Measurements from ENCODE around the gene FOXA3.
A peak's percentile ranks its signal among the peaks of the same experiment; 100 is the strongest.

Gene FOXA3

GRCh38 chr19:45872095-45872919, 8.2 kb downstream of the FOXA3 start:
- no peak for DNase-seq (ENCODE audit: low read depth in 2 of 3, low spot score in 2 of 3)

DNA sequence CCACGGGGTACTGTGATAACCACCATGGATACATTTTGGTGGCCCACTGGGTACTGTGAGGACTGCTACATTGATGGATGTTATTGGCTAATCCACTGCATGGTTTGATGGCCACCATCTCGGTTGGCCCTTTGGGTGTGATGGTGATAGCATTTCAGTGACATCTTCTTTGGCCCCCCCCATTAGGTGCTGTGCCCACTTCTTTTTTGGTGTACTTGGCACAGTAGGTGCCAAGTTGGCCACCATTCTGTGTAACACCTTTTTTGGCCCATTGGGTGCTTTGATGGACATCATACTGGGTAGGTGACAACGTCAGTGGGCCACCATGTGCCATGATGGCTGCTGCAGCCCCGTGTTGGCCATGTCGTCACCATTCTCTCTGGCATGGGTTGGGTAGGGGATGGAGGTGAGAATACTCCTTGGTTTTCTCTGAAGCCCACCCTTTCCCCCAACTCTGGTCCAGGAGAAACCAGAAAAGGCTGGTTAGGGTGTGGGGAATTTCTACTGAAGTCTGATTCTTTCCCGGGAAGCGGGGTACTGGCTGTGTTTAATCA, 9.2 kb downstream of the FOXA3 start:
- no peak for DNase-seq (ENCODE audit: low read depth in 2 of 3, low spot score in 2 of 3)

DNA sequence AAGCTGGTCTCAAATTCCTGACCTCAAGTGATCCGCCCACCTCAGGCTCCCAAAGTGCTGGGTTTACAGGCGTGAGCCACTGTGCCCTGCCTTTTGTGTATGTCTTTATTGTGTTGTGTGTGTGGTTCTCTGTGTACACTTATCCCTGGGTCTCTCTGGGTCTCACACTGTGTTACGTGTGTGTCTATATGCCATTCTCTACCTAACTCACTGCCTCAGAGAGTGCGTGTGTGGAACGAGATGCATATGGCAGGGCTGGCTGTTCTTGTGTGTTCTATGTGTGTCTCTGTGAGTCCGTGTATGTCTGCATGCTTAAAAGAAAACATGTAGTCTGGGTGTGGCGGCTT, 10.5 kb downstream of the FOXA3 start:
- no peak for DNase-seq (ENCODE audit: low read depth in 2 of 3, low spot score in 2 of 3)

GRCh38 chr19:45876161-45876410, 12.0 kb downstream of the FOXA3 start:
- DNase-seq (ENCODE audit: low read depth in 2 of 3, low spot score in 2 of 3) = no peak

GRCh38 chr19:45876411-45877197, 12.5 kb downstream of the FOXA3 start:
- no peak for DNase-seq (ENCODE audit: low read depth in 2 of 3, low spot score in 2 of 3)

DNA sequence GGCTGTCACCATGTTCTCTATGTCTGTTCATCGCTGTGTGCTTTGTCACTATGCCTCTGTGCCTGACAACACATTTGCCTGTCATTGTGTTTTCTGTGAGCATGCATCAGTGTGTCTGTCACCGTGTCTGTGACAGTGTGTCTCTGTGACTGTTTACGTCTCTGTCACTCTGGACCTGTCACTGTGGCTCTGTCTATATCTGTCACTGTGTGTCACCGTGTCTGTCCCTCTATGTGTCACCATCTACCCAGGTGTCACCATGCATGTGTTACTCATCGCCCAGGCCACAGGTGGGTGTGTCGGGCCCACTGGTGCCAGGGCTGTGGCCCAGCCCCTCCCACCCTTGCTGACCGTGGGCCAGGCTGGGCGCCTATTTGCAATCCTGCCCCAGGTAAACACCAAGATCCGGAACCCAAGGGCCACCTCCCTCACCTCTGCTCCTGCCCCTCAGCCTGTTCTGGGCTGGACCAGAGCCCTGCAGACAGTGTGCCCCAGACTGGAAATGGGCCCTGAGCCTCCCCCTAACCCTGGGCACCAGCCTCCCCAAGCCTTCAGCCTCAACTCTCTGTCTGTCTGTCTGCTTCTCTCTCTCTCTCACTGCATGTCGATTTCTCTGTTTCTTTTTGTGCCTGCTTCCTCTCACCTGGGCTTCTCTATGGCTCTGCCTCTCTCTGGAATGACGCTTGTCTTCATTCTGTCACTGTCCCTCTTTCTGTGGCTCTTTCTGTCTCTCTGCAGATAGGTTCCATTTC, 14.1 kb downstream of the FOXA3 start:
- DNase-seq (ENCODE audit: low read depth in 2 of 3, low spot score in 2 of 3) = no peak

- no peak for DNase-seq (ENCODE audit: low read depth in 2 of 3, low spot score in 2 of 3)
Measured at GRCh38 chr19:45879055-45879454, 14.9 kb downstream of the FOXA3 start.

- no peak for DNase-seq (ENCODE audit: low read depth in 2 of 3, low spot score in 2 of 3)
Measured at GRCh38 chr19:45879971-45880370, 15.8 kb downstream of the FOXA3 start.

- no peak for DNase-seq (ENCODE audit: low read depth in 2 of 3, low spot score in 2 of 3)
Measured at GRCh38 chr19:45881082-45881908, 17.2 kb downstream of the FOXA3 start.

DNA sequence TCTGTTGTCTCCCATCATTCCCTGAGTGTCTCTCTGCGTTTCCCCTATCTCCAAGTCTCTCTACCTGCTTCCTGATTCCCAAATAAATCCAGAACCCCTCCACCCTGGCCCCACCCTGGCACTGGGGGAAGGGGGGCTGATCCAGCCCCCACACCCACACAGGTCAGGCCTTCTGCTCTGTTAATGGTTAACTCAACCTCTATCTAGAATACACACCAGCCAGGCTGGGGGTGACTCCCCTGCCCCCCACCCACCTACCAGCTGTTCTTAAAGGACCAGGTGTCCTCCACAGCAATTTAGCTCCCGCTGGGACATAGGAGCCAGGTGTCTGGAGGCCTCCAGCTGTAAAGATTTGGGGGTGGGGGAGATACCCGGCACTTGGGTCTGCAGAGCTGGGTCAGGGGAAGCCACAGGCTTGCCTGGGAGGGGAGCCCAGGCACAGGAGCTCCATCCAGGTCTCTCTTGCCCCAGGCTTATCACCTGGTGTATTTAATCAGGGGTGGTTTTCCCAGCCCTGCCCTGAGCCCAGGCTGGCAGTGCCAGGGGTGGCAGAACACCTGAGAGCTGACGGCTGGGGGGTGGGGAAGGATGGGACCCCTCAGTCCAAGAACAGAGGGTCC, 17.9 kb downstream of the FOXA3 start:
- no peak for DNase-seq (ENCODE audit: low read depth in 2 of 3, low spot score in 2 of 3)

- peak; percentile 66 to 71 (median 68) for DNase-seq (ENCODE audit: low read depth in 2 of 3, low spot score in 2 of 3)
Measured at GRCh38 chr19:45882652-45883585, 18.8 kb downstream of the FOXA3 start.

- DNase-seq (ENCODE audit: low read depth in 2 of 3, low spot score in 2 of 3) = no peak
Measured at GRCh38 chr19:45883586-45883880, 19.4 kb downstream of the FOXA3 start.

DNA sequence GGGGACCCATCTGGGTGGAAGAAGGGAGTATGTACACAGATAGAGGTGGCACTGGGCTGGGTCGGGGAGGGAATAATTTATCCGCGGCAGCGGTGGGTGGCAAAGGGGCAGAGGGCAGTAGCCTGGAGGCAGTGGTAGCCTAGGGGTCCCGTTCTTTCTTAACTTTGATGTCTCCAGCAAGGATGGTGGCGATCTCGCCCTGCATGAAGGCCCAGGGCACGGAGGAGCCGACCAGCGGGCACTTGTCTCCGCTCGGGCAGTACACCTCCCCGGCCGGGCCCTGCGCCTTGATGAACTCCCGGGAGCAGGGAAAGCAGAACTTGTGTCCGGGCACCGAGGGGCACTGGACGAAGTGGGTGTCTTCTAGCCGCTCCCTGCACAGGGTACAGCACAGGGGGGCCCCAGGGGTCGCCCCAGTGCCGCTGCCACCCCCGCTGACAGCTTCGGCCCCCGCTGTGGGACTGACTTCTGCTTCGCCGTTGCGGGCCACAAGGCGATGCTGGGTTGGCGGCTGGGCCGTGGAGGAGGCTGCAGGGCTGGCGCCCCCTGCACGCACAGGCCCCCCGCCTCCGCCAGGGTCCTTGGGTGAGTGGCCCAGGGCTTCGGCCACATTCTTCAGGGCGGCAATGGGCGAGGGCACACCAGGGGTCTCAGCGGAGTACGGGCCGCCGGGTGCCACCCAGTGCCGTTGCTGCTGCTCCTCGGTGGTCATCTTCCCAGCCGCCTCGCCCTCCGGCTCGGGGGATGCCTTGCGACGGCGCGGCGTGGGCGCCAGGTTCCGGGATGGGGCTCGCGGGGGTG, 20.0 kb downstream of the FOXA3 start:
- no peak for DNase-seq (ENCODE audit: low read depth in 2 of 3, low spot score in 2 of 3)

DNA sequence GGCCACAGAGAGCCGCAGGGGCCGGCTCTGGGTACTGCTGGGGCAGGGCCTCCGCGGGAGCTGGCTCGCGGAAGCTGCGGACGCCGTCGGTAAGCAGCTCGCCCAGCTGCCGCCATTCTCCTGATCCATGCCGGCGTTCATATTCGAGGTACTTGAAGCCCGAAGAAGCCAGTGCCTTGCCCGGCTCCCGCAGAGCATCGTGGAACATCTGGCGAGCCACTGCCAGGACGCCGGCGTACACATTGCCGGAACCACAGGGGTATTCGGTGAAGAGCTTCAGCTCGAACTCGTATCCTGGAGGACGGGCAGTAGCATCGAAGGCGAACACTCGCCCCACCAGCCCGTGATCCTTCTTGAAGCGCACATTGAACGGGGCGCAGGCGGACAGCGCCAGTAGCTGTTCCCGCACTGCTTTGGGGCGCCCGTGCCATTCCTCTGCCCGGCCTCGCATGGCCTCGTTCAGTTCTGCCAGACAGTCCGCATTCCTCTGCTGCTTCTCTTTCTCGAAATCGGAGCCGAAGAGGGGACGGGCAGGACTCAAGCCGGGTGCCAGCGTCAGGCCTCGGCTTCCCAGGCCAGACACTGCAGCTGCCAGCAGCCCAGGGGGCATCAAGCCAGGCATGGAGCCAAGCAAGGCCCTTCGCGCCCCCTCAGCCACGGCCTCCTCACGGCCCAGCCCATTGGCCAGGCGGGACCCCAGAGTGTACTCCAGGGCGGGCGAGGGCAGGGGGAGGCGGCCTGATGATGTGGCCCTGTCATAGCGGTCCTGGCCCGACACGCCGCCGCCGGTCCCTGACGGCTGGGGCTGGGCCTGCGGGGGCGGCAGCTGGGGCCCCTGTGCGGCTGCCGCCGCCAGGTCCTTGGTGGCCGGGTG, 20.8 kb downstream of the FOXA3 start:
- DNase-seq (ENCODE audit: low read depth in 2 of 3, low spot score in 2 of 3) = no peak

DNA sequence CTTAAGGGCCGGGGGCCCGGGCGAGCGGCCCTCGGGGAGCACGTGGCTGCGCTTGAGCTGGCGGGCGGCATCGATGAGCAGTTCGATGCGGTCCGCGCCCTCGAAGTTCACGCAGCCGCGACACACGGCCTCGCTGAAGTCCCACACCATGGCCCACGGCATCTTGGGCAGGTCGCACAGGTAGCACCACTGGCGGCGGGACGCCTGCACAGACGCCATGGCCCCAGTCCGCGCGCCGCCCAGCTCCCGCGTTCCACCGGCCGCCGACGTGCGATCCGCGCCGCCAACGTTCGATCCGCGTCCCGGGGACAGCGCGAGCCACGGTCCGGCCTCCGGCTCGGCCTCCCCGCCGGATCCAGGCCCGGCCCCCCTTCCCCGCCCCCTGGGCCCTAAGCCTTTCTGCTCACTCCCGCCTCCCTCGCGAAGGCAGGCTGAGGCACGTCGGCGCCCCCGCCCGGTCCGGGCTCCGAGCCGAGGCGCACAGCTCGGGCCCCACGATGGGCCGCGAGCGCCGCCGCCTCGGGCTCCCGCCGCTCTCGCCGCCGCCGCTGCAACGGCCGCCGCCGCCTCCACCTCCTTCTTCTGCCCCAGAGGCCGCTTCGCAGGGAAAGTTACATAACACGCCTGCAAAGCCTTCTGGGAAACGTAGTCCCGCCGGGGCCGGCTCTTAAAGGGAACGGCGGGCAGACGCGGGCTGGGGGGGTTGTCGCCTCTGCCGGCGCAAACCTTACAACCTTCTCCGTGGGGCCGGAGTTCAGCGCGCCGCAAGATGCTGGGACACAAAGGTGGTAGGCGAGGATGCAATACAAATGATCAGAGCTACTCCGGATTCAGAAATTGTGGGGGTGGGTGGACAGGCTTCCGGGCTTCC, 21.7 kb downstream of the FOXA3 start, which contains the start of gene IRF2BP1:
Gene IRF2BP1, minus strand, starts transcription at position 586 of the 871 bp plus-strand sequence. Its CDS starts 367 bp downstream, at position 219.
- DNase-seq (ENCODE audit: low read depth in 2 of 3, low spot score in 2 of 3) = peak; percentile 69 to 72 (median 69)

- DNase-seq (ENCODE audit: low read depth in 2 of 3, low spot score in 2 of 3) = peak; percentile 69 to 75 (median 72)
Measured at GRCh38 chr19:45886427-45887199, 22.5 kb downstream of the FOXA3 start.
